Effector memory CD4-positive, alpha-beta T cell (primary cell): ENCODE measurements around the gene PLK4.

Experiments used
- DNase-seq, 3 donors: peaks; one replicate each; pipeline ENCODE4 v3.0.0-alpha.2; 2020
- H3K27ac ChIP-seq: 2 replicates; pipeline ENCODE4 v1.7.0; 2013; ENCODE audit warnings: mild to moderate bottlenecking, low read length, moderate library complexity; ENCODE audit not compliant: insufficient read depth, poor library complexity, severe bottlenecking
- H3K27me3 ChIP-seq: replicated peaks from 2 replicates; pipeline ENCODE4 v1.7.0; 2013; ENCODE audit warnings: mild to moderate bottlenecking, low read length; ENCODE audit not compliant: insufficient read depth, control insufficient read depth, poor library complexity, severe bottlenecking
- H3K36me3 ChIP-seq: 2 replicates; pipeline ENCODE4 v1.7.0; 2013; ENCODE audit warnings: mild to moderate bottlenecking, low read length, moderate library complexity; ENCODE audit not compliant: control insufficient read depth, insufficient read depth
- H3K4me1 ChIP-seq: 2 replicates; pipeline ENCODE4 v1.7.0; 2013; ENCODE audit warnings: low read length, mild to moderate bottlenecking; ENCODE audit not compliant: control insufficient read depth, insufficient read depth, poor library complexity, severe bottlenecking
- H3K4me3 ChIP-seq: 2 replicates; pipeline ENCODE4 v1.7.0; 2013; ENCODE audit warnings: low read length, low read depth, mild to moderate bottlenecking; ENCODE audit not compliant: insufficient read depth, poor library complexity, severe bottlenecking
- H3K9me3 ChIP-seq: 2 replicates; pipeline ENCODE4 v1.7.0; 2013; ENCODE audit warnings: mild to moderate bottlenecking, low read length, moderate library complexity; ENCODE audit not compliant: control insufficient read depth

The PLK4 gene

GRCh38 chr4:127856813-127857447, 23.8 kb upstream of the PLK4 start:
- no peaks in the 10 kb centered on the region for H3K9me3 ChIP-seq
- no peaks in the 10 kb centered on the region for H3K27me3 ChIP-seq
- no peak overlapping the region for H3K27ac ChIP-seq
- no peaks in the 10 kb centered on the region for H3K36me3 ChIP-seq
- no peak for DNase-seq
- no peak overlapping the region for H3K4me3 ChIP-seq
- no peaks in the 10 kb centered on the region for H3K4me1 ChIP-seq

GRCh38 chr4:127857641-127858040, 23.1 kb upstream of the PLK4 start:
- no peaks in the 10 kb centered on the region for H3K4me1 ChIP-seq
- no peak overlapping the region for H3K27ac ChIP-seq
- no peak for DNase-seq

GRCh38 chr4:127868196-127868595, 12.5 kb upstream of the PLK4 start:
- no peaks in the 10 kb centered on the region for H3K4me1 ChIP-seq
- no peaks in the 10 kb centered on the region for H3K36me3 ChIP-seq
- H3K27me3 ChIP-seq, result no peaks in the 10 kb centered on the region
- no peak overlapping the region for H3K4me3 ChIP-seq
- no peaks in the 10 kb centered on the region for H3K9me3 ChIP-seq
- H3K27ac ChIP-seq, result no peak overlapping the region
- DNase-seq, result no peak

More at GRCh38 chr4:127857641-127858040, 23.1 kb upstream of the PLK4 start:
- H3K9me3 ChIP-seq, result no peaks in the 10 kb centered on the region
- no peaks in the 10 kb centered on the region for H3K27me3 ChIP-seq
- no peaks in the 10 kb centered on the region for H3K36me3 ChIP-seq
- H3K4me3 ChIP-seq, result no peak overlapping the region

GRCh38 chr4:127870281-127870680, 10.4 kb upstream of the PLK4 start:
- H3K9me3 ChIP-seq, result no peaks in the 10 kb centered on the region
- no peaks in the 10 kb centered on the region for H3K4me1 ChIP-seq
- no peak overlapping the region for H3K4me3 ChIP-seq
- no peak for DNase-seq
- no peaks in the 10 kb centered on the region for H3K27me3 ChIP-seq
- H3K27ac ChIP-seq, result no peak overlapping the region
- H3K36me3 ChIP-seq, result no peaks in the 10 kb centered on the region

GRCh38 chr4:127870688-127871087, 10.0 kb upstream of the PLK4 start:
- H3K9me3 ChIP-seq, result no peaks in the 10 kb centered on the region
- H3K36me3 ChIP-seq, result no peaks in the 10 kb centered on the region
- H3K27me3 ChIP-seq, result no peaks in the 10 kb centered on the region
- DNase-seq, result no peak
- H3K4me1 ChIP-seq, result no peaks in the 10 kb centered on the region
- H3K27ac ChIP-seq, result no peak overlapping the region
- H3K4me3 ChIP-seq, result no peak overlapping the region

- H3K27ac ChIP-seq, result no peak overlapping the region
- no peak overlapping the region for H3K4me3 ChIP-seq
- DNase-seq, result no peak
- no peaks in the 10 kb centered on the region for H3K4me1 ChIP-seq
- no peaks in the 10 kb centered on the region for H3K9me3 ChIP-seq
- no peaks in the 10 kb centered on the region for H3K36me3 ChIP-seq
- no peaks in the 10 kb centered on the region for H3K27me3 ChIP-seq
Observed at GRCh38 chr4:127875791-127876190, 4.9 kb upstream of the PLK4 start.

- H3K9me3 ChIP-seq, result no peaks in the 10 kb centered on the region
- H3K4me1 ChIP-seq, result peaks cover 6% of the 10 kb centered on the region
- H3K36me3 ChIP-seq, result no peaks in the 10 kb centered on the region
- H3K4me3 ChIP-seq, result peak overlapping the region; percentile 89
- H3K27ac ChIP-seq, result peak overlapping the region; percentile 69
- DNase-seq, result no peak
- H3K27me3 ChIP-seq, result no peaks in the 10 kb centered on the region
Observed at GRCh38 chr4:127881563-127881864, 821 bp downstream of the PLK4 start.

- Histone ChIP-seq H3K27ac (no peak overlapping the region), H3K9me3 (no peaks in the 10 kb centered on the region), H3K36me3 (no peaks in the 10 kb centered on the region), H3K4me3 (no peak overlapping the region), H3K27me3 (no peaks in the 10 kb centered on the region), H3K4me1 (no peaks in the 10 kb centered on the region)
- DNase-seq, result no peak
Observed at GRCh38 chr4:127888559-127888958, 7.9 kb downstream of the PLK4 start.

GRCh38 chr4:127889903-127890302, 9.2 kb downstream of the PLK4 start:
- Histone ChIP-seq H3K9me3 (no peaks in the 10 kb centered on the region), H3K27me3 (no peaks in the 10 kb centered on the region), H3K27ac (no peak overlapping the region), H3K4me1 (no peaks in the 10 kb centered on the region), H3K4me3 (no peak overlapping the region), H3K36me3 (no peaks in the 10 kb centered on the region)
- no peak for DNase-seq

GRCh38 chr4:127896069-127896468, 15.4 kb downstream of the PLK4 start:
- Histone ChIP-seq H3K4me1 (no peaks in the 10 kb centered on the region), H3K27me3 (no peaks in the 10 kb centered on the region), H3K4me3 (no peak overlapping the region), H3K27ac (no peak overlapping the region), H3K9me3 (no peaks in the 10 kb centered on the region), H3K36me3 (no peaks in the 10 kb centered on the region)
- no peak for DNase-seq
